ENCODE data around the gene MIB1.
A peak's percentile ranks its signal among the peaks of the same experiment; 100 is the strongest.

Gene MIB1

GRCh38 chr18:21864386-21864785, 123.8 kb downstream of the MIB1 start:
- no peak for TF ChIP-seq GATA3 (IDR thresholded peaks at IDR 0.05; ENCODE audit: low read depth, low read length)
- no peak for TF ChIP-seq GATA2 (IDR thresholded peaks at IDR 0.05; ENCODE audit: low read depth, low read length)

- no peak for TF ChIP-seq GATA3 (IDR thresholded peaks at IDR 0.05; ENCODE audit: low read depth, low read length)
- no peak for TF ChIP-seq GATA2 (IDR thresholded peaks at IDR 0.05; ENCODE audit: low read depth, low read length)
Measured at GRCh38 chr18:21865043-21865442, 124.5 kb downstream of the MIB1 start.

- TF ChIP-seq GATA2 (IDR thresholded peaks at IDR 0.05; ENCODE audit: low read depth, low read length) (no peak), GATA3 (IDR thresholded peaks at IDR 0.05; ENCODE audit: low read depth, low read length) (no peak)
Measured at GRCh38 chr18:21868770-21869169, 128.2 kb downstream of the MIB1 start.

GRCh38 chr18:21889570-21889969, 149.0 kb downstream of the MIB1 start:
- TF ChIP-seq GATA2 (IDR thresholded peaks at IDR 0.05; ENCODE audit: low read depth, low read length) (no peak), GATA3 (IDR thresholded peaks at IDR 0.05; ENCODE audit: low read depth, low read length) (no peak)

- TF ChIP-seq GATA2 (IDR thresholded peaks at IDR 0.05; ENCODE audit: low read depth, low read length) (no peak), GATA3 (IDR thresholded peaks at IDR 0.05; ENCODE audit: low read depth, low read length) (no peak)
Measured at GRCh38 chr18:21894619-21895367, 154.2 kb downstream of the MIB1 start.

GRCh38 chr18:21896732-21897336, 156.2 kb downstream of the MIB1 start:
- TF ChIP-seq GATA3 (IDR thresholded peaks at IDR 0.05; ENCODE audit: low read depth, low read length) (no peak), GATA2 (IDR thresholded peaks at IDR 0.05; ENCODE audit: low read depth, low read length) (no peak)

GRCh38 chr18:21897811-21898210, 157.2 kb downstream of the MIB1 start:
- TF ChIP-seq GATA2 (IDR thresholded peaks at IDR 0.05; ENCODE audit: low read depth, low read length) (no peak), GATA3 (IDR thresholded peaks at IDR 0.05; ENCODE audit: low read depth, low read length) (no peak)

- no peak for TF ChIP-seq GATA2 (IDR thresholded peaks at IDR 0.05; ENCODE audit: low read depth, low read length)
- no peak for TF ChIP-seq GATA3 (IDR thresholded peaks at IDR 0.05; ENCODE audit: low read depth, low read length)
Measured at GRCh38 chr18:21900605-21901352, 160.2 kb downstream of the MIB1 start.

- no peak for TF ChIP-seq GATA3 (IDR thresholded peaks at IDR 0.05; ENCODE audit: low read depth, low read length)
- TF ChIP-seq GATA2 (IDR thresholded peaks at IDR 0.05; ENCODE audit: low read depth, low read length) = no peak
Measured at GRCh38 chr18:21901423-21901945, 160.9 kb downstream of the MIB1 start.

GRCh38 chr18:21903709-21904108, 163.1 kb downstream of the MIB1 start:
- TF ChIP-seq GATA3 (IDR thresholded peaks at IDR 0.05; ENCODE audit: low read depth, low read length) = no peak
- TF ChIP-seq GATA2 (IDR thresholded peaks at IDR 0.05; ENCODE audit: low read depth, low read length) = no peak

GRCh38 chr18:21904856-21905255, 164.3 kb downstream of the MIB1 start:
- no peak for TF ChIP-seq GATA3 (IDR thresholded peaks at IDR 0.05; ENCODE audit: low read depth, low read length)
- peak; percentile 73 for TF ChIP-seq GATA2 (IDR thresholded peaks at IDR 0.05; ENCODE audit: low read depth, low read length)

- TF ChIP-seq GATA2 (IDR thresholded peaks at IDR 0.05; ENCODE audit: low read depth, low read length) = no peak
- TF ChIP-seq GATA3 (IDR thresholded peaks at IDR 0.05; ENCODE audit: low read depth, low read length) = no peak
Measured at GRCh38 chr18:21907451-21907850, 166.9 kb downstream of the MIB1 start.

GRCh38 chr18:21908711-21909110, 168.1 kb downstream of the MIB1 start:
- TF ChIP-seq GATA3 (IDR thresholded peaks at IDR 0.05; ENCODE audit: low read depth, low read length) = no peak
- no peak for TF ChIP-seq GATA2 (IDR thresholded peaks at IDR 0.05; ENCODE audit: low read depth, low read length)

GRCh38 chr18:21910906-21911305, 170.3 kb downstream of the MIB1 start:
- TF ChIP-seq GATA3 (IDR thresholded peaks at IDR 0.05; ENCODE audit: low read depth, low read length) = no peak
- TF ChIP-seq GATA2 (IDR thresholded peaks at IDR 0.05; ENCODE audit: low read depth, low read length) = no peak

All from SH-SY5Y (cell line).